ENCODE measurements around the gene SHROOM2.

SHROOM2 gene

GRCh38 chrX:9824554-9824953 is 38.3 kb downstream of the SHROOM2 start:
- no peak for DNase-seq (ENCODE audit: low read depth)

GRCh38 chrX:9825129-9825790 is 39.0 kb downstream of the SHROOM2 start:
- no peak overlapping the region for H3K4me3 ChIP-seq (ENCODE audit: low read depth, low read length)
- no peak for DNase-seq (ENCODE audit: low read depth)

More at GRCh38 chrX:9824554-9824953, 38.3 kb downstream of the SHROOM2 start:
- no peak overlapping the region for H3K4me3 ChIP-seq (ENCODE audit: low read depth, low read length)

GRCh38 chrX:9825966-9826365 is 39.7 kb downstream of the SHROOM2 start:
- H3K4me3 ChIP-seq (ENCODE audit: low read depth, low read length), result no peak overlapping the region
- no peak for DNase-seq (ENCODE audit: low read depth)

- no peak overlapping the region for H3K4me3 ChIP-seq (ENCODE audit: low read depth, low read length)
- DNase-seq (ENCODE audit: low read depth), result peak; percentile 27
Measured at GRCh38 chrX:9829308-9830267, 43.4 kb downstream of the SHROOM2 start.

GRCh38 chrX:9832811-9833210 is 46.6 kb downstream of the SHROOM2 start:
- DNase-seq (ENCODE audit: low read depth), result no peak

GRCh38 chrX:9835585-9836210 is 49.5 kb downstream of the SHROOM2 start:
- no peak for DNase-seq (ENCODE audit: low read depth)

More at GRCh38 chrX:9832811-9833210, 46.6 kb downstream of the SHROOM2 start:
- H3K4me3 ChIP-seq (ENCODE audit: low read depth, low read length), result no peak overlapping the region

GRCh38 chrX:9842541-9842940 is 56.3 kb downstream of the SHROOM2 start:
- DNase-seq (ENCODE audit: low read depth), result no peak
- no peak overlapping the region for H3K4me3 ChIP-seq (ENCODE audit: low read depth, low read length)

More at GRCh38 chrX:9835585-9836210, 49.5 kb downstream of the SHROOM2 start:
- H3K4me3 ChIP-seq (ENCODE audit: low read depth, low read length), result no peak overlapping the region

GRCh38 chrX:9844936-9845577 is 58.8 kb downstream of the SHROOM2 start:
- H3K4me3 ChIP-seq (ENCODE audit: low read depth, low read length), result no peak overlapping the region
- DNase-seq (ENCODE audit: low read depth), result no peak

- DNase-seq (ENCODE audit: low read depth), result peak; percentile 37
- no peak overlapping the region for H3K4me3 ChIP-seq (ENCODE audit: low read depth, low read length)
Measured at GRCh38 chrX:9845578-9845952, 59.3 kb downstream of the SHROOM2 start.

- DNase-seq (ENCODE audit: low read depth), result no peak
- no peak overlapping the region for H3K4me3 ChIP-seq (ENCODE audit: low read depth, low read length)
Measured at GRCh38 chrX:9846631-9847030, 60.4 kb downstream of the SHROOM2 start.

GRCh38 chrX:9847071-9847470 is 60.8 kb downstream of the SHROOM2 start:
- no peak overlapping the region for H3K4me3 ChIP-seq (ENCODE audit: low read depth, low read length)
- peak; percentile 29 for DNase-seq (ENCODE audit: low read depth)

- no peak for DNase-seq (ENCODE audit: low read depth)
- H3K4me3 ChIP-seq (ENCODE audit: low read depth, low read length), result no peak overlapping the region
Measured at GRCh38 chrX:9848718-9849479, 62.7 kb downstream of the SHROOM2 start.

- H3K4me3 ChIP-seq (ENCODE audit: low read depth, low read length), result no peak overlapping the region
- no peak for DNase-seq (ENCODE audit: low read depth)
Measured at GRCh38 chrX:9851890-9852289, 65.7 kb downstream of the SHROOM2 start.

- H3K4me3 ChIP-seq (ENCODE audit: low read depth, low read length), result no peak overlapping the region
- DNase-seq (ENCODE audit: low read depth), result no peak
Measured at GRCh38 chrX:9853307-9853706, 67.1 kb downstream of the SHROOM2 start.

GRCh38 chrX:9855561-9856283 is 69.5 kb downstream of the SHROOM2 start:
- H3K4me3 ChIP-seq (ENCODE audit: low read depth, low read length), result no peak overlapping the region
- no peak for DNase-seq (ENCODE audit: low read depth)

- no peak for DNase-seq (ENCODE audit: low read depth)
- H3K4me3 ChIP-seq (ENCODE audit: low read depth, low read length), result no peak overlapping the region
Measured at GRCh38 chrX:9856588-9856987, 70.4 kb downstream of the SHROOM2 start.

- DNase-seq (ENCODE audit: low read depth), result no peak
Measured at GRCh38 chrX:9857575-9858474, 71.6 kb downstream of the SHROOM2 start.

More at GRCh38 chrX:9857575-9858474, 71.6 kb downstream of the SHROOM2 start:
- H3K4me3 ChIP-seq (ENCODE audit: low read depth, low read length), result no peak overlapping the region

Measured in skeletal muscle cell (primary cell).